ENCODE measurements around the gene NUAK2.

- TF ChIP-seq POLR2AphosphoS5 (IDR thresholded peaks at IDR 0.05), result no peak
- TF ChIP-seq CTCF (IDR thresholded peaks at IDR 0.05), result no peak
- no peak for TF ChIP-seq POLR2A (IDR thresholded peaks at IDR 0.05)
Observed at GRCh38 chr1:205258719-205259118, 62.8 kb downstream of the NUAK2 start.

All from stomach (tissue), 4 donors.